HCT116 (cell line): ENCODE results near the gene NIPAL4. TPM values are rescaled to one million over a fixed set of nuclear protein-coding genes. Genes with fewer than 3 reads are reported as not detected.

Source experiments
- ATAC-seq: fragments of 200-7000 bp; cut with Tn5 transposase; 2 replicates; pipeline ENCODE4 v1.9.1; 2020; ENCODE audit warnings: mild to moderate bottlenecking, moderate library complexity
- BruUV-seq: library from RNA; stranded (reverse); fragments of 400-500 nt; replicated peaks from 2 replicates; lab custom pipeline; 2021; lab: Mats Ljungman, UMichigan
- CTCF ChIA-PET: fragments of 300-600 bp; sonication (Branson Sonifier 250); formaldehyde crosslinking; loops from one replicate; lab custom pipeline; 2021; ENCODE audit warnings: antibody characterized with exemption; lab: Charles Lee
- POLR2A ChIA-PET: fragments of 300-600, 350-600 bp; sonication (Branson Sonifier 250); formaldehyde crosslinking; loops from one replicate; lab custom pipeline; 2021; ENCODE audit warnings: antibody characterized with exemption; lab: Charles Lee
- RAD21 ChIA-PET, 2 experiments: fragments of 300-600 bp; sonication (Branson Sonifier 250); formaldehyde crosslinking; loops; one replicate each; lab custom pipeline; 2023; ENCODE audit warnings: low total read pairs in 2 of 2; ENCODE audit not compliant: uncharacterized antibody in 2 of 2, unreplicated experiment in 2 of 2, low non-redundant PET in 1 of 2; lab: Charles Lee
- DNase-seq: peaks from one replicate; pipeline ENCODE4 v3.0.0-alpha.2; 2010; ENCODE audit warnings: low read depth, low spot score
- H2AFZ ChIP-seq: fragments of 200-600 bp; shearing (Covaris generic), sonication (generic); 2 replicates; pipeline ENCODE4 v1.6.1; 2017; ENCODE audit warnings: low read depth, mixed run types, mixed read lengths, antibody characterized with exemption, low read length; ENCODE audit not compliant: poor library complexity, severe bottlenecking
- H3K27ac ChIP-seq: 2 replicates; pipeline ENCODE4 v1.5.1; 2012; ENCODE audit warnings: low read depth, low read length
- H3K27me3 ChIP-seq: fragments of 200-600 bp; sonication (generic); 2 replicates; pipeline ENCODE4 v1.6.1; 2016; ENCODE audit warnings: mixed run types, low read length, mixed read lengths; ENCODE audit not compliant: insufficient read depth
- H3K36me3 ChIP-seq, 2 experiments: fragments of 200-500 bp in 1 of 2; fragments of 200-600 bp in 1 of 2; sonication (Bioruptor generic) in 1 of 2; sonication (generic) in 1 of 2; 2 replicates each; pipeline versions ENCODE4 v1.5.1 to v1.6.1; 2014 to 2016; ENCODE audit warnings: low read length in 2 of 2, inconsistent platforms in 1 of 2, mixed read lengths in 1 of 2, mixed run types in 1 of 2; ENCODE audit not compliant: insufficient read depth in 2 of 2, control insufficient read depth in 1 of 2
- H3K4me1 ChIP-seq, 2 experiments: fragments of 200-600 bp in 1 of 2; sonication (generic) in 1 of 2; 2 replicates each; pipeline versions ENCODE4 v1.5.1 to v1.6.1; 2012 to 2017; ENCODE audit warnings: low read length in 2 of 2, inconsistent platforms in 1 of 2, mild to moderate bottlenecking in 1 of 2, mixed read lengths in 1 of 2, mixed run types in 1 of 2, moderate library complexity in 1 of 2; ENCODE audit not compliant: insufficient read depth in 2 of 2, control insufficient read depth in 1 of 2
- H3K4me2 ChIP-seq: fragments of 200-600 bp; sonication (generic); 2 replicates; pipeline ENCODE4 v1.6.1; 2017; ENCODE audit warnings: mixed run types, low read length, mixed read lengths
- H3K4me3 ChIP-seq, 2 experiments: fragments of 200-600 bp in 1 of 2; sonication (generic) in 1 of 2; replicated peaks in 1 of 2; 2 replicates each; pipeline ENCODE4 v1.5.1; 2011 to 2016; ENCODE audit warnings: low read length in 2 of 2, control low read depth in 1 of 2, low read depth in 1 of 2, mild to moderate bottlenecking in 1 of 2, mixed read lengths in 1 of 2, mixed run types in 1 of 2
- H3K79me2 ChIP-seq: fragments of 200-600 bp; sonication (generic); 2 replicates; pipeline ENCODE4 v1.6.1; 2017; ENCODE audit warnings: mild to moderate bottlenecking, mixed run types, low read length, moderate library complexity, mixed read lengths; ENCODE audit not compliant: insufficient read depth
- H3K9ac ChIP-seq: fragments of 200-600 bp; sonication (generic); 2 replicates; pipeline ENCODE4 v1.6.1; 2016; ENCODE audit warnings: low read length, mixed read lengths
- H3K9me2 ChIP-seq: fragments of 200-600 bp; sonication (generic), shearing (Covaris generic); 2 replicates; pipeline ENCODE4 v1.6.1; 2017; ENCODE audit warnings: mixed run types, mild to moderate bottlenecking, moderate library complexity; ENCODE audit not compliant: insufficient read depth
- H3K9me3 ChIP-seq, 2 experiments: fragments of 200-500 bp in 1 of 2; fragments of 200-600 bp in 1 of 2; sonication (Bioruptor generic) in 1 of 2; sonication (generic) in 1 of 2; 2 replicates each; pipeline ENCODE4 v1.6.1; 2014 to 2017; ENCODE audit warnings: low read length in 2 of 2, mixed read lengths in 2 of 2, inconsistent platforms in 1 of 2, low read depth in 1 of 2, mild to moderate bottlenecking in 1 of 2, mixed run types in 1 of 2, moderate library complexity in 1 of 2; ENCODE audit not compliant: control insufficient read depth in 1 of 2, insufficient read depth in 1 of 2
- H4K20me1 ChIP-seq: fragments of 200-600 bp; sonication (generic), shearing (Covaris generic); 2 replicates; pipeline ENCODE4 v1.6.1; 2017; ENCODE audit warnings: mixed run types, mild to moderate bottlenecking, moderate library complexity; ENCODE audit not compliant: insufficient read depth
- JUND ChIP-seq: IDR thresholded peaks from 2 replicates; pipeline ENCODE4 v1.6.1; 2012
- TCF7L2 ChIP-seq: IDR thresholded peaks from 2 replicates; pipeline ENCODE4 v1.7.0; 2011; ENCODE audit warnings: borderline replicate concordance, inconsistent platforms; ENCODE audit not compliant: insufficient read depth, insufficient read length; ENCODE audit errors: extremely low read depth
- ZBTB33 ChIP-seq: IDR thresholded peaks from 2 replicates; pipeline ENCODE4 v1.6.1; 2011; ENCODE audit warnings: mild to moderate bottlenecking, low read length, moderate library complexity; ENCODE audit not compliant: insufficient replicate concordance; ENCODE audit errors: extremely low read depth
- ZFX ChIP-seq: fragments of 450-650 bp; IDR thresholded peaks from 2 replicates; pipeline ENCODE4 v1.6.1; 2017
- intact Hi-C: fragments of 100-400 bp; cut with micrococcal nuclease; formaldehyde crosslinking; loops from 2 replicates; pipeline ENCODE4 v1.10.0; 2022
- total RNA-seq: library from RNA; stranded (reverse); gene quantifications from one replicate; pipeline ENCODE4 v1.2.1, GENCODE V29; 2021; ENCODE audit not compliant: unreplicated experiment

The NIPAL4 gene
- total RNA-seq, 1 experiment from 2014 or later = 0.12 TPM

- no peaks in the 10 kb centered on the region for H3K79me2 ChIP-seq
- peaks cover 7 to 17% of the 10 kb centered on the region in 2 experiments; a peak in 3 of 4 replicates for H3K36me3 ChIP-seq
- no peak overlapping the region for H3K4me3 ChIP-seq
- H3K4me2 ChIP-seq = no peak overlapping the region
- POLR2A ChIA-PET = no interaction called here
- H3K9me3 ChIP-seq = no peaks in the 10 kb centered on the region
- no peak overlapping the region for H3K9ac ChIP-seq
- peaks cover 0 to 13% of the 10 kb centered on the region in 2 experiments; a peak in 1 of 4 replicates for H3K4me1 ChIP-seq
- CTCF ChIA-PET = no interaction called here
- TF ChIP-seq ZFX (no peak), TCF7L2 (no peak)
- TF ChIP-seq, all 23 proteins: peak for 0
- H2AFZ ChIP-seq = no peak overlapping the region
- DNase-seq (no peak), ATAC-seq (no peak)
- no peaks in the 10 kb centered on the region for H3K27me3 ChIP-seq
- RAD21 ChIA-PET = no interaction called here
- no peaks in the 10 kb centered on the region for H4K20me1 ChIP-seq
- intact Hi-C loops = no loop called here
- H3K9me2 ChIP-seq = no peaks in the 10 kb centered on the region
- BruUV-seq = no TSS peak
- H3K27ac ChIP-seq = no peak overlapping the region
Observed at GRCh38 chr5:157504053-157504452, 44.0 kb downstream of the NIPAL4 start.

GRCh38 chr5:157505496-157505895, 45.5 kb downstream of the NIPAL4 start:
- Histone ChIP-seq H3K9me2 (no peaks in the 10 kb centered on the region), H3K36me3 (peaks cover 7 to 19% of the 10 kb centered on the region in 2 experiments; a peak in 3 of 4 replicates), H3K4me2 (no peak overlapping the region), H3K4me1 (peaks cover 0 to 13% of the 10 kb centered on the region in 2 experiments; a peak in 1 of 4 replicates), H3K4me3 (no peak overlapping the region), H3K27me3 (no peaks in the 10 kb centered on the region), H4K20me1 (no peaks in the 10 kb centered on the region), H3K79me2 (no peaks in the 10 kb centered on the region), H3K9ac (no peak overlapping the region), H2AFZ (no peak overlapping the region), H3K27ac (no peak overlapping the region), H3K9me3 (no peaks in the 10 kb centered on the region)
- CTCF ChIA-PET = no interaction called here
- TF ChIP-seq ZBTB33 = no peak
- no peak for TF ChIP-seq JUND
- no peak for ATAC-seq
- intact Hi-C loops = no loop called here
- BruUV-seq = no TSS peak
- POLR2A ChIA-PET = no interaction called here
- RAD21 ChIA-PET = no interaction called here
- DNase-seq = no peak
